OCI-LY1 (cell line): Measurements from ENCODE around the gene BMX.

Experiments used
- CTCF ChIP-seq: fragments of 200-600 bp; sonication (generic), shearing (Covaris generic); IDR thresholded peaks from 2 replicates; pipeline ENCODE4 v1.5.1; 2017; ENCODE audit warnings: mild to moderate bottlenecking, antibody characterized with exemption, low read length, moderate library complexity, mixed read lengths
- EZH2 ChIP-seq: fragments of 200-600 bp; sonication (generic), shearing (Covaris generic); IDR thresholded peaks from 2 replicates; pipeline ENCODE4 v1.8.0; 2017; ENCODE audit warnings: borderline replicate concordance, mixed run types, mild to moderate bottlenecking, antibody characterized with exemption, low read length, moderate library complexity, mixed read lengths

GRCh38 chrX:15505101-15505500, 4.5 kb downstream of the BMX start:
- TF ChIP-seq EZH2 = no peak
- TF ChIP-seq CTCF = no peak
